ENCODE data around the gene YPEL5.

The YPEL5 gene

GRCh38 chr2:30205456-30205855, 58.6 kb downstream of the YPEL5 start:
- no peak for DNase-seq (ENCODE audit: low read depth in 2 of 2)

- no peak for DNase-seq (ENCODE audit: low read depth in 2 of 2)
Measured at GRCh38 chr2:30206461-30207430, 59.9 kb downstream of the YPEL5 start.

- DNase-seq (ENCODE audit: low read depth in 2 of 2) = no peak
Measured at GRCh38 chr2:30208453-30208852, 61.6 kb downstream of the YPEL5 start.

- DNase-seq (ENCODE audit: low read depth in 2 of 2) = no peak
Measured at GRCh38 chr2:30209227-30209626, 62.4 kb downstream of the YPEL5 start.

Data from stimulated activated CD8-positive, alpha-beta memory T cell treated with anti-CD3 and anti-CD28 coated beads, Interleukin-2, amount 100 ng/mL, for 1 hour (primary cell).